ENCODE measurements around the gene DNAH14. TPM values are rescaled to one million over a fixed set of nuclear protein-coding genes. Genes with fewer than 3 reads are reported as not detected.

The DNAH14 gene
- total RNA-seq, 2 donors from 2014 or later = 7.5 to 9.6 TPM

- Histone ChIP-seq H3K27me3 (no peaks in the 10 kb centered on the region), H3K36me3 (no peaks in the 10 kb centered on the region), H3K9ac (ENCODE audit: low read depth in 2 of 2, low read length in 2 of 2) (no peak overlapping the region), H3K27ac (no peak overlapping the region), H3K4me3 (no peak overlapping the region), H3K9me3 (no peaks in the 10 kb centered on the region), H3K4me1 (no peaks in the 10 kb centered on the region)
- no peak for TF ChIP-seq CTCF (IDR thresholded peaks at IDR 0.05)
- DNase-seq = no peak
- intact Hi-C loops (cut with DNase I) = no loop called here
Observed at GRCh38 chr1:225430301-225430700, 500.8 kb downstream of the DNAH14 start.

DNA sequence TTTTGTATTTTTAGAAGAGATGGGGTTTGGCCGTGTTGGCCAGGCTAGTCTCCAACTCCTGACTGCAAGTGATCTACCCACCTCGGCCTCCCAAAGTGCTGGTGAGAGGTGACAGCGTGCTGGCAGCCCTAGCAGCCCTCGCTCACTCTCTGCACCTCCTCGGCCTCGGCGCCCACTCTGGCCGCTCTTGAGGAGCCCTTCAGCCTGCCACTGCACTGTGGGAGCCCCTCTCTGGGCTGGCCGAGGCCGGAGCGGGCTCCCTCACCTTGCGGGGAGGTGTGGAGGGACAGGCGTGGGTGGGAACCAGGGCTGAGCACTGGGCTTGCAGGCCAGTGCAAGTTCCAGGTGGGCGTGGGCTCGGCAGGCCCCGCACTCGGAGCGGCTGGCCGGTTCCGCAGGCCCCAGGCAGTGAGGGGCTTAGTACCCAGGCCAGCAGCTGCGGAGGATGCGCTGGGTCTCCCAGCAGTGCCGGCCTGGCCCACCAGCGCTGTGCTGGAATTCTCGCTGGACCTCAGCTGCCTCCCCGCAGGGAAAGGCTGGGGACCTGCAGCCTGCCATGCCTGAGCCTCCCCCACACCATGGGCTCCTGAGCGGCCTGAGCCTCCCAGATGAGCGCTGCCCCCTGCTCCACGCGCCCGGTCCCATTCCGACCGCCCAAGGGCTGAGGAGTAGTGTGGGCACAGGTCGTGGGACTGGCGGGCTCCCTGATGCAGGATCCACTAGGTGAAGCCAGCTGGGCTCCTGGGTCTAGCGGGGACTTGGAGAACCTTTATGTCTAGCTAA, 501.8 kb downstream of the DNAH14 start:
- no peak for TF ChIP-seq CTCF (IDR thresholded peaks at IDR 0.05)
- intact Hi-C loops (cut with DNase I) = no loop called here
- Histone ChIP-seq H3K4me3 (no peak overlapping the region), H3K27ac (no peak overlapping the region), H3K9me3 (no peaks in the 10 kb centered on the region), H3K27me3 (no peaks in the 10 kb centered on the region), H3K9ac (ENCODE audit: low read depth in 2 of 2, low read length in 2 of 2) (no peak overlapping the region), H3K4me1 (no peaks in the 10 kb centered on the region), H3K36me3 (no peaks in the 10 kb centered on the region)
- DNase-seq = peak; percentile 15

DNA sequence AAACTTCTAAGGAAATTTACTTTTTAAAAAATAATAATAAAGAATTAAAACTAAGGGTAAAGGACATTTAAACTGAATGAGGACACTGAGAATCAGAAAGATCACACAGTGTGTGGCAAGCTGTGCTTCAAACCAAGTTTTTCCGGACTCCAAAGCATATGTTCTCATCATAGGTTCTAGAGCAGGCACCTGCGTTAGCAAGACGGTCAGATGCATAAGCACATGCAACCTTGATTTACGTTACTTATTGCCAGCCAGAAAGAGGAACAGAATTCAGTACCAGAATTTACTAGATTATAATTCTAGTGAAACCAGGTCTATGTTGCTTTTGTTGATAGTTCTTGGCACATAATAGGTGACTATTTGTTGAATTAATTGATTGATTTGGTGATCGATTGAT, 504.6 kb downstream of the DNAH14 start:
- H3K4me3 ChIP-seq = no peak overlapping the region
- intact Hi-C loops (cut with DNase I) = no loop called here
- no peaks in the 10 kb centered on the region for H3K9me3 ChIP-seq
- peaks cover 5% of the 10 kb centered on the region for H3K4me1 ChIP-seq
- no peak for TF ChIP-seq CTCF (IDR thresholded peaks at IDR 0.05)
- no peak overlapping the region for H3K9ac ChIP-seq (ENCODE audit: low read depth in 2 of 2, low read length in 2 of 2)
- no peak for DNase-seq
- no peak overlapping the region for H3K27ac ChIP-seq
- H3K27me3 ChIP-seq = no peaks in the 10 kb centered on the region
- H3K36me3 ChIP-seq = no peaks in the 10 kb centered on the region

GRCh38 chr1:225435076-225435475, 505.6 kb downstream of the DNAH14 start:
- intact Hi-C loops (cut with DNase I) = no loop called here
- no peak overlapping the region for H3K4me3 ChIP-seq
- DNase-seq = no peak
- H3K27me3 ChIP-seq = no peaks in the 10 kb centered on the region
- H3K4me1 ChIP-seq = peaks cover 5% of the 10 kb centered on the region
- TF ChIP-seq CTCF (IDR thresholded peaks at IDR 0.05) = no peak
- H3K9me3 ChIP-seq = no peaks in the 10 kb centered on the region
- H3K9ac ChIP-seq (ENCODE audit: low read depth in 2 of 2, low read length in 2 of 2) = no peak overlapping the region
- H3K27ac ChIP-seq = no peak overlapping the region
- no peaks in the 10 kb centered on the region for H3K36me3 ChIP-seq

GRCh38 chr1:225435487-225435886, 506.0 kb downstream of the DNAH14 start:
- H3K4me3 ChIP-seq = no peak overlapping the region
- H3K4me1 ChIP-seq = peaks cover 5% of the 10 kb centered on the region
- TF ChIP-seq CTCF (IDR thresholded peaks at IDR 0.05) = no peak
- H3K27me3 ChIP-seq = no peaks in the 10 kb centered on the region
- no peak for DNase-seq
- no peaks in the 10 kb centered on the region for H3K36me3 ChIP-seq
- no peaks in the 10 kb centered on the region for H3K9me3 ChIP-seq
- intact Hi-C loops (cut with DNase I) = no loop called here
- H3K27ac ChIP-seq = no peak overlapping the region
- H3K9ac ChIP-seq (ENCODE audit: low read depth in 2 of 2, low read length in 2 of 2) = no peak overlapping the region
